Body of pancreas (tissue), 4 donors: ENCODE measurements around the gene ZBTB4. TPM values are rescaled to one million over a fixed set of nuclear protein-coding genes. Genes with fewer than 3 reads are reported as not detected.

ENCODE experiments used
- ATAC-seq: fragments of 150-250 bp; one replicate; pipeline ENCODE4 v1.9.1; 2016
- DNase-seq, 4 donors: peaks; one replicate each; pipeline ENCODE4 v3.0.0-alpha.2; 2019
- H3K27ac ChIP-seq, 4 donors: fragments of 200-600 bp; sonication (generic); 1 replicate in 3 of 4; 2 replicates in 1 of 4; pipeline versions ENCODE4 v1.5.1 to v1.6.1; 2016 to 2019; ENCODE audit warnings: mild to moderate bottlenecking in 1 of 4, mixed read lengths in 1 of 4, moderate library complexity in 1 of 4
- H3K27me3 ChIP-seq, 2 donors: fragments of 200-600 bp; sonication (generic); one replicate each; pipeline ENCODE4 v1.6.0; 2016; ENCODE audit warnings: mild to moderate bottlenecking in 1 of 2
- H3K36me3 ChIP-seq, 2 donors: fragments of 200-600 bp; sonication (generic); replicated peaks in 1 of 2; 2 replicates each; pipeline ENCODE4 v1.5.1; 2016; ENCODE audit warnings: low read depth in 2 of 2; ENCODE audit not compliant: insufficient read depth in 1 of 2
- H3K4me1 ChIP-seq: fragments of 200-600 bp; sonication (generic); one replicate; pipeline ENCODE4 v1.6.0; 2016
- H3K4me3 ChIP-seq, 2 donors: fragments of 200-600 bp; sonication (generic); 1 replicate in 1 of 2; 2 replicates in 1 of 2; pipeline ENCODE4 v1.5.1; 2016 to 2019
- H3K9me3 ChIP-seq, 3 donors: fragments of 200-600 bp; sonication (generic); 1 replicate in 2 of 3; 2 replicates in 1 of 3; pipeline ENCODE4 v1.5.1; 2016
- POLR2A ChIP-seq, 3 donors: fragments of 450-650 bp; IDR thresholded peaks; one replicate each; pipeline ENCODE4 v1.6.1; 2016; ENCODE audit warnings: antibody characterized with exemption in 3 of 3, mild to moderate bottlenecking in 2 of 3
- WGBS, 2 donors: methylation state at CpG; one replicate each; pipeline ENCODE4 v1.1.5; 2017; 5-methylcytosine and 5-hydroxymethylcytosine counted together
- intact Hi-C: fragments of 100-400 bp; cut with DNase I; formaldehyde crosslinking; loops from one replicate; pipeline ENCODE4 v1.15.1; 2023
- total RNA-seq, 2 donors: library from RNA; depleted of rRNA; stranded (reverse); fragments of >200 nt; gene quantifications; one replicate each; pipeline ENCODE4 v1.1.0, GENCODE V29; 2016
- TF ChIP-seq, protein P1 (sequence below), 7 experiments: fragments of 450-650 bp in 4 of 7; fragments of 200-600 bp in 3 of 7; sonication (generic) in 3 of 7; IDR thresholded peaks; one replicate each; pipeline ENCODE4 v1.5.1; 2016 to 2019; ENCODE audit warnings: antibody characterized with exemption in 7 of 7

ZBTB4 gene
- total RNA-seq, 2 donors from 2014 or later, result 30.9 to 38.2 TPM

GRCh38 chr17:7468804-7469389 is 10.5 kb downstream of the ZBTB4 start:
- ATAC-seq, result no peak
- no peaks in the 10 kb centered on the region for H3K9me3 ChIP-seq
- no peak for TF ChIP-seq POLR2A (IDR thresholded peaks at IDR 0.05)
- TF ChIP-seq, protein P1, sequence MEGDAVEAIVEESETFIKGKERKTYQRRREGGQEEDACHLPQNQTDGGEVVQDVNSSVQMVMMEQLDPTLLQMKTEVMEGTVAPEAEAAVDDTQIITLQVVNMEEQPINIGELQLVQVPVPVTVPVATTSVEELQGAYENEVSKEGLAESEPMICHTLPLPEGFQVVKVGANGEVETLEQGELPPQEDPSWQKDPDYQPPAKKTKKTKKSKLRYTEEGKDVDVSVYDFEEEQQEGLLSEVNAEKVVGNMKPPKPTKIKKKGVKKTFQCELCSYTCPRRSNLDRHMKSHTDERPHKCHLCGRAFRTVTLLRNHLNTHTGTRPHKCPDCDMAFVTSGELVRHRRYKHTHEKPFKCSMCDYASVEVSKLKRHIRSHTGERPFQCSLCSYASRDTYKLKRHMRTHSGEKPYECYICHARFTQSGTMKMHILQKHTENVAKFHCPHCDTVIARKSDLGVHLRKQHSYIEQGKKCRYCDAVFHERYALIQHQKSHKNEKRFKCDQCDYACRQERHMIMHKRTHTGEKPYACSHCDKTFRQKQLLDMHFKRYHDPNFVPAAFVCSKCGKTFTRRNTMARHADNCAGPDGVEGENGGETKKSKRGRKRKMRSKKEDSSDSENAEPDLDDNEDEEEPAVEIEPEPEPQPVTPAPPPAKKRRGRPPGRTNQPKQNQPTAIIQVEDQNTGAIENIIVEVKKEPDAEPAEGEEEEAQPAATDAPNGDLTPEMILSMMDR (IDR thresholded peaks at IDR 0.05), result no peak
- no peak overlapping the region for H3K4me3 ChIP-seq
- peaks cover 0 to under 1% of the 10 kb centered on the region in 2 donors for H3K36me3 ChIP-seq
- no peak for DNase-seq
- H3K27ac ChIP-seq, result peak overlapping the region in 1 of 4 donors; percentile 27
- intact Hi-C loops, result no loop called here
- WGBS, 2 donors, result 75 to 77% methylated on average over 12 of the region's 12 CpGs
- peaks cover 63% of the 10 kb centered on the region for H3K4me1 ChIP-seq
- no peaks in the 10 kb centered on the region for H3K27me3 ChIP-seq

- 97% methylated on average over 11 of the region's 11 CpGs for WGBS, 2 donors
- DNase-seq (no peak), ATAC-seq (no peak)
- TF ChIP-seq, protein P1 (IDR thresholded peaks at IDR 0.05), result no peak
- no peak for TF ChIP-seq POLR2A (IDR thresholded peaks at IDR 0.05)
- Histone ChIP-seq H3K27me3 (no peaks in the 10 kb centered on the region), H3K27ac (no peak overlapping the region), H3K4me1 (peaks cover 63% of the 10 kb centered on the region), H3K36me3 (peaks cover 0 to 5% of the 10 kb centered on the region in 2 donors), H3K9me3 (no peaks in the 10 kb centered on the region), H3K4me3 (no peak overlapping the region)
- intact Hi-C loops, result no loop called here
These were observed 11.1 kb downstream of the ZBTB4 start for GRCh38 chr17:7468290-7468689.

DNA sequence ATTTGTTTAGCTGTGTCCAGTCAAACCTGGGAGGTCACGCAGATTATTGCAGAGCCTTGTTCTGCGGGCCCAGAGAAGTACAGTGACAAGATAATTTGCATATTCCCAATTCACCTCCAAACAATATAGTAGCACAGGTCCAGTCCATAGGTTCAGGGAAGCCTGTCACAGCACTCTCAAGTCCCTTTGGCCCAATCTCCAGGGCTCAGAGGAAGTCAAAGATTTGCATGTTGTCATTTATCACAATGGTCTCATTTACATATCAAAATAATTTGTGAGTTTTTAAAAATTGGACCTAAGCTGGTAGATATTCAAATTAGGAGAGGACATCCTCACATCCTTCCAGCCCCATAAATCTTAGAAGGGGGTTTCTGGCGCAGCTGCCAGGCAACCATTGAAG is 11.9 kb downstream of the ZBTB4 start:
- intact Hi-C loops, result no loop called here
- TF ChIP-seq POLR2A (IDR thresholded peaks at IDR 0.05), result no peak
- TF ChIP-seq, protein P1 (IDR thresholded peaks at IDR 0.05), result no peak
- DNase-seq (no peak), ATAC-seq (no peak)
- 82 to 91% methylated on average over 3 of the region's 3 CpGs for WGBS, 2 donors
- Histone ChIP-seq H3K4me1 (peaks cover 63% of the 10 kb centered on the region), H3K27me3 (no peaks in the 10 kb centered on the region), H3K4me3 (no peak overlapping the region), H3K27ac (peak overlapping the region in 2 of 4 donors; percentile 32 to 53), H3K36me3 (peaks cover 0 to 7% of the 10 kb centered on the region in 2 donors), H3K9me3 (no peaks in the 10 kb centered on the region)

DNA sequence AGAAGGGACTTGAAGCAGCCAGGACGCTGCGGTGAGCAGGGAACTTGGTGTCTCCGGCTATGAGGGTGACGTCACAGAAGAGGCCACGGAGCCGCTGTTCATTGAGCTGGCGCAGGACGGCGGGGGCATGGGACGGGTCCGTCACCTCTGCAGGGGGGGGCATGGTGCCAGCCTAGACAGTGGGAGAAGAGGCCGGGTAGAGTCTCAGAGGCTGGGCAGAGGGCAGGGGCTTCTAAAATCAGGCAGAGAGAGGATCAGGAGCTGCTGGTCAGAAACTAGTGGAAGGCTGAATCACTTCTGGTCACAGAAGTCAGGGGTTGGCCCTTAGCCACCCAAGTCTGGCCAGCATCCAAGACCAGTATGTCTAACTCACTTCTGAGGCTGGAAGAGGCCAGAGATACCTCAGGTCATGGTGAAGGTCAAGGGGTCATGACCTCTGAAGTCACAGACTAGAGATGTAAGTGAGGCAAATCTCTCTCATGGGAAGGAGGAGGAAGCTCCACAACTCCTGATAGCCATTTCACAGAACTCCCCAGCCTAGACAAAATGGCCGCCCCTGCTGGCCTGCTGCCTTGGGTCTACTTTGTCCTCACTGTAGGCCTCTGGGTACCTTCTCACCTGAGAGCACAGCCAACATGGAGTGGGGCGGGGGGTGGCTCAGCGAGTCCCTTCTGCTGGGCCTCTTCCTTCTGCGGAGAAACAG is 12.6 kb downstream of the ZBTB4 start:
- peak; percentile 66 to 70 (median 70) for DNase-seq
- peak; percentile 6 for ATAC-seq
- intact Hi-C loops, result no loop called here
- TF ChIP-seq POLR2A (IDR thresholded peaks at IDR 0.05), result no peak
- TF ChIP-seq, protein P1 (IDR thresholded peaks at IDR 0.05), result no peak
- no peaks in the 10 kb centered on the region for H3K27me3 ChIP-seq
- H3K36me3 ChIP-seq, result peaks cover 0 to 7% of the 10 kb centered on the region in 2 donors
- no peak overlapping the region for H3K4me3 ChIP-seq
- peaks cover 57% of the 10 kb centered on the region for H3K4me1 ChIP-seq
- peak overlapping the region in 3 of 4 donors; percentile 32 to 53 (median 39) for H3K27ac ChIP-seq
- WGBS, 2 donors, result 78 to 80% methylated on average over 8 to 16 of the region's 16 CpGs
- no peaks in the 10 kb centered on the region for H3K9me3 ChIP-seq
